Measurements from ENCODE around the gene GPC1. TPM values are rescaled to one million over a fixed set of nuclear protein-coding genes. Genes with fewer than 3 reads are reported as not detected.
A peak's percentile ranks its signal among the peaks of the same experiment; 100 is the strongest.
"Not testable (repeated sequence)": the region's sequence is repeated elsewhere in the genome, so short reads cannot be mapped to it uniquely, and the experiment has no call there.

GPC1 gene
- total RNA-seq, 1 donor from 2014 or later = 89.9 TPM

- Mint-ChIP-seq H3K36me3 (ENCODE audit: low read depth) (peaks cover 41% of the 10 kb centered on the region), H3K27me3 (ENCODE audit: low read depth) (peaks cover 2% of the 10 kb centered on the region), H3K4me3 (no peak overlapping the region), H3K27ac (ENCODE audit: unreplicated experiment) (no peak overlapping the region), H3K9me3 (peaks cover 13% of the 10 kb centered on the region), H3K4me1 (no peaks in the 10 kb centered on the region)
- no peak for DNase-seq (ENCODE audit: low read depth, low spot score)
- no peak for TF ChIP-seq CTCF (conservative IDR thresholded peaks at IDR 0.05)
These were observed 58.8 kb downstream of the GPC1 start for GRCh38 chr2:240494194-240494793.

GRCh38 chr2:240494942-240495341 lies 59.5 kb downstream of the GPC1 start:
- H3K9me3 Mint-ChIP-seq = peaks cover 11% of the 10 kb centered on the region
- H3K4me1 Mint-ChIP-seq; DNase-seq (ENCODE audit: low read depth, low spot score); H3K27ac Mint-ChIP-seq (ENCODE audit: unreplicated experiment); H3K4me3 Mint-ChIP-seq; H3K27me3 Mint-ChIP-seq (ENCODE audit: low read depth): not testable (repeated sequence)
- peaks cover 36% of the 10 kb centered on the region for H3K36me3 Mint-ChIP-seq (ENCODE audit: low read depth)
- peak; percentile 53 for TF ChIP-seq CTCF (conservative IDR thresholded peaks at IDR 0.05)

GRCh38 chr2:240497082-240497481 lies 61.6 kb downstream of the GPC1 start:
- not testable (repeated sequence) for DNase-seq (ENCODE audit: low read depth, low spot score); H3K4me1 Mint-ChIP-seq; H3K4me3 Mint-ChIP-seq; H3K27ac Mint-ChIP-seq (ENCODE audit: unreplicated experiment); H3K9me3 Mint-ChIP-seq; H3K27me3 Mint-ChIP-seq (ENCODE audit: low read depth)
- TF ChIP-seq CTCF (conservative IDR thresholded peaks at IDR 0.05) = peak; percentile 52
- peaks cover 26% of the 10 kb centered on the region for H3K36me3 Mint-ChIP-seq (ENCODE audit: low read depth)

- H3K9me3 Mint-ChIP-seq = peaks cover 3% of the 10 kb centered on the region
- H3K36me3 Mint-ChIP-seq (ENCODE audit: low read depth) = peaks cover 21% of the 10 kb centered on the region
- DNase-seq (ENCODE audit: low read depth, low spot score) = no peak
- no peaks in the 10 kb centered on the region for H3K4me1 Mint-ChIP-seq
- H3K4me3 Mint-ChIP-seq = no peak overlapping the region
- no peak for TF ChIP-seq CTCF (conservative IDR thresholded peaks at IDR 0.05)
- no peak overlapping the region for H3K27ac Mint-ChIP-seq (ENCODE audit: unreplicated experiment)
- H3K27me3 Mint-ChIP-seq (ENCODE audit: low read depth) = no peaks in the 10 kb centered on the region
These were observed 62.9 kb downstream of the GPC1 start for GRCh38 chr2:240498171-240498957.

GRCh38 chr2:240498958-240499260 lies 63.4 kb downstream of the GPC1 start:
- no peak for DNase-seq (ENCODE audit: low read depth, low spot score)
- H3K9me3 Mint-ChIP-seq = no peaks in the 10 kb centered on the region

More at GRCh38 chr2:240498958-240499260, 63.4 kb downstream of the GPC1 start:
- Mint-ChIP-seq H3K4me1 (no peaks in the 10 kb centered on the region), H3K4me3 (no peak overlapping the region), H3K36me3 (ENCODE audit: low read depth) (peaks cover 16% of the 10 kb centered on the region), H3K27me3 (ENCODE audit: low read depth) (no peaks in the 10 kb centered on the region), H3K27ac (ENCODE audit: unreplicated experiment) (no peak overlapping the region)
- no peak for TF ChIP-seq CTCF (conservative IDR thresholded peaks at IDR 0.05)

Data from neural crest cell (in vitro differentiated cells).